ENCODE results near the gene MAPK6.
A peak's percentile ranks its signal among the peaks of the same experiment; 100 is the strongest.

MAPK6 gene

GRCh38 chr15:52010633-52011595 is 8.1 kb upstream of the MAPK6 start:
- no peak overlapping the region for H3K4me3 ChIP-seq (ENCODE audit: low read depth, low read length)

- no peak overlapping the region for H3K4me3 ChIP-seq (ENCODE audit: low read depth, low read length)
These were observed 7.3 kb upstream of the MAPK6 start for GRCh38 chr15:52011711-52012144.

GRCh38 chr15:52012210-52012609 is 6.8 kb upstream of the MAPK6 start:
- H3K4me3 ChIP-seq (ENCODE audit: low read depth, low read length), result no peak overlapping the region

GRCh38 chr15:52013151-52013791 is 5.7 kb upstream of the MAPK6 start:
- H3K4me3 ChIP-seq (ENCODE audit: low read depth, low read length), result no peak overlapping the region

- no peak overlapping the region for H3K4me3 ChIP-seq (ENCODE audit: low read depth, low read length)
These were observed 4.4 kb upstream of the MAPK6 start for GRCh38 chr15:52014616-52015015.

GRCh38 chr15:52016316-52016715 is 2.7 kb upstream of the MAPK6 start:
- H3K4me3 ChIP-seq (ENCODE audit: low read depth, low read length), result no peak overlapping the region

- peak overlapping the region; percentile 74 for H3K4me3 ChIP-seq (ENCODE audit: low read depth, low read length)
These were observed 775 bp upstream of the MAPK6 start for GRCh38 chr15:52018244-52018643.

- peak overlapping the region; percentile 86 for H3K4me3 ChIP-seq (ENCODE audit: low read depth, low read length)
These were observed 588 bp downstream of the MAPK6 start for GRCh38 chr15:52019394-52020220.

- H3K4me3 ChIP-seq (ENCODE audit: low read depth, low read length), result peak overlapping the region; percentile 86
These were observed 1.4 kb downstream of the MAPK6 start for GRCh38 chr15:52020221-52021085.

GRCh38 chr15:52021128-52021671 is 2.2 kb downstream of the MAPK6 start:
- H3K4me3 ChIP-seq (ENCODE audit: low read depth, low read length), result peak overlapping the region; percentile 86

- H3K4me3 ChIP-seq (ENCODE audit: low read depth, low read length), result no peak overlapping the region
These were observed 3.0 kb downstream of the MAPK6 start for GRCh38 chr15:52021892-52022540.

- H3K4me3 ChIP-seq (ENCODE audit: low read depth, low read length), result no peak overlapping the region
These were observed 4.3 kb downstream of the MAPK6 start for GRCh38 chr15:52023169-52023922.

- no peak overlapping the region for H3K4me3 ChIP-seq (ENCODE audit: low read depth, low read length)
These were observed 9.5 kb downstream of the MAPK6 start for GRCh38 chr15:52028431-52029093.

- H3K4me3 ChIP-seq (ENCODE audit: low read depth, low read length), result no peak overlapping the region
These were observed 11.0 kb downstream of the MAPK6 start for GRCh38 chr15:52030010-52030409.

GRCh38 chr15:52031556-52031955 is 12.5 kb downstream of the MAPK6 start:
- H3K4me3 ChIP-seq (ENCODE audit: low read depth, low read length), result no peak overlapping the region

- H3K4me3 ChIP-seq (ENCODE audit: low read depth, low read length), result no peak overlapping the region
These were observed 19.0 kb downstream of the MAPK6 start for GRCh38 chr15:52037889-52038505.

- no peak overlapping the region for H3K4me3 ChIP-seq (ENCODE audit: low read depth, low read length)
These were observed 21.1 kb downstream of the MAPK6 start for GRCh38 chr15:52039925-52040781.

Data from iPS-11a (cell line).